ENCODE measurements around the gene MTMR11. TPM values are rescaled to one million over a fixed set of nuclear protein-coding genes. Genes with fewer than 3 reads are reported as not detected.

MTMR11 gene
- total and polyA plus RNA-seq, 2 of the 13 experiments (the other 11 are each of a cell fraction or from before 2014, with no cell fraction given) = 0.49 to 2.8 TPM

DNA sequence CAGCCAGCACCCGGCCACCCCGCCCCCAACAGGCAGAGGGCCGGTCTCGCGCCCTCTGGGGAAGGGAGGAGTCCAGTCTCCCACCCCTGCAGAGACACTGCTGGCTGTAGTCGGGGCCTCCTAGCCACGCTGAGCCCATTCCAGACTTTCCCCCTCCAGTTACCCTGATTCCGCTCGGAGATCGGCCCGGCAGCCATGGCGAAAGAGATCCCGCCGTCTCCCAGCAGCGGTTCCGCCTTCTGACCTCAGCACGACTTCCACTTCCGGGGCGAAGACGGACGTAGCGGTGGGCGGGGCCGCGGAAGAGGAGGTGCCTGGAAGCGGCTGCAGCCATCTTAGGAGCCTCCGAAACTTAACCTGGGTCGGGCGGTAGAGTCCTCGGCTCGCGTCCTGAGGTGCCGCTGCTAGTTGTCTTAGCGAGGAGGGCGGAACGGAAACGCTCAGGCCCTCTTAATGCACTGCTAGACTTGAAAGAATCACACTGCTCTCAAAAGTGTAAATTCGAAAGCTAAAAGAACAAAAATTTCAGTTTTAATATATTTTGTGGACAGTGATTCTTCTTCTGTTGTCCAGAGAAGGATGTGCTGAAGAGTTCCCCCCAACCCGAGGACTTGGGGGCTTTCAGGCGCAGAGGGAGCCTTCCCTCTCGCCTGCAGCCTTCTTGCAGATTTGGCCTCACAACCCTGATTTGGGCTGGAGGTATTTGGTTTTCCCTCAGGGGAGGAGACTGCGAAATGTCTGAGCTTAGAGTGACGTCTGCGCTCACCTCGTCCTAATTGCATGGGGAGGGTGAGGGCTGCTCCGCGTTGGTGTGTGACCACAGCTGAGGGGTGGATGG, 8.9 kb downstream of the MTMR11 start, which contains the start of gene SF3B4 (continued):
- TF ChIP-seq CREM (IDR thresholded peaks at IDR 0.05) (peak; percentile 91), CREM (CRISPR knock-in tag; IDR thresholded peaks at IDR 0.05) (no peak), REPIN1 (CRISPR knock-in tag; IDR thresholded peaks at IDR 0.05; ENCODE audit: borderline replicate concordance, low read depth) (peak; percentile 69), FOXJ3 (CRISPR knock-in tag; IDR thresholded peaks at IDR 0.05; ENCODE audit: borderline replicate concordance) (no peak), ZNF451 (CRISPR knock-in tag; IDR thresholded peaks at IDR 0.05) (no peak; the same call in 1 of the 2 replicates), TBL1XR1 (IDR thresholded peaks at IDR 0.05; ENCODE audit: borderline replicate concordance, low read length, partially characterized antibody) (no peak), RAD21 (CRISPR knock-in tag; IDR thresholded peaks at IDR 0.05) (0 out of 2 replicates have a peak, but pooled peaks have one; percentile 14), ZNF510 (CRISPR knock-in tag; IDR thresholded peaks at IDR 0.05; ENCODE audit: low read depth) (0 out of 2 replicates have a peak, but pooled peaks have one; percentile 23), MIXL1 (CRISPR knock-in tag; IDR thresholded peaks at IDR 0.05) (peak; percentile 9; the same call in 1 of the 2 replicates), ZNF615 (CRISPR knock-in tag; IDR thresholded peaks at IDR 0.05; ENCODE audit: borderline replicate concordance) (no peak), PCBP1 (IDR thresholded peaks at IDR 0.05; ENCODE audit: borderline replicate concordance, low read depth, low read length) (peak; percentile 92; the same call in 1 of the 2 replicates), KDM5B (CRISPR knock-in tag; IDR thresholded peaks at IDR 0.05; ENCODE audit: borderline replicate concordance) (peak; percentile 87; the same call in 1 of the 2 replicates), TGIF2 (CRISPR knock-in tag; IDR thresholded peaks at IDR 0.05) (peak; percentile 30; the same call in 1 of the 2 replicates), THAP9 (CRISPR knock-in tag; IDR thresholded peaks at IDR 0.05; ENCODE audit: borderline replicate concordance) (peak; percentile 95), HBP1 (CRISPR knock-in tag; IDR thresholded peaks at IDR 0.05; ENCODE audit: low read depth) (peak; percentile 75), ZNF512B (CRISPR knock-in tag; IDR thresholded peaks at IDR 0.05; ENCODE audit: borderline replicate concordance) (no peak), ZSCAN21 (CRISPR knock-in tag; IDR thresholded peaks at IDR 0.05; ENCODE audit: borderline replicate concordance) (peak; percentile 47; the same call in 1 of the 2 replicates)
- TF ChIP-seq, protein P1, sequence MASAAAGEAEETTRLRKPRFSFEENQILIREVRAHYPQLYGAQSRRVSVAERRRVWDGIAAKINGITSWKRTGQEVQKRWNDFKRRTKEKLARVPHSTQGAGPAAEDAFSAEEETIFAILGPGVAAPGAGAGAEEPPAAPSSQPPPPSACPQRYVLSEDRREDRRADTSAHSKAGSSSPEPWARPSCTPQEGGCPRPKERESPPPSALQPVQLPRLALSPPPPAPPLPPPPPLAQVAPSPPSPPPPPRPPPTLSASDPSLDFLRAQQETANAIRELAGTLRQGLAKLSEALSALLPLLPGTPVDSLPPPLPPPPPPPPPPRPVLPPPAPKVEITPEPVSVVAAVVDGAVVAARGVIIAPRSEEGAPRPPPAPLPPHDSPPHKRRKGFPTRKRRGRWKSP (CRISPR knock-in tag; IDR thresholded peaks at IDR 0.05) = peak; percentile 72
- TF ChIP-seq, protein P2, sequence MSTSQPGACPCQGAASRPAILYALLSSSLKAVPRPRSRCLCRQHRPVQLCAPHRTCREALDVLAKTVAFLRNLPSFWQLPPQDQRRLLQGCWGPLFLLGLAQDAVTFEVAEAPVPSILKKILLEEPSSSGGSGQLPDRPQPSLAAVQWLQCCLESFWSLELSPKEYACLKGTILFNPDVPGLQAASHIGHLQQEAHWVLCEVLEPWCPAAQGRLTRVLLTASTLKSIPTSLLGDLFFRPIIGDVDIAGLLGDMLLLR (CRISPR knock-in tag; IDR thresholded peaks at IDR 0.05) = peak; percentile 39; the same call in 1 of the 2 replicates
